ENCODE data around the gene CCHCR1.
A peak's percentile ranks its signal among the peaks of the same experiment; 100 is the strongest.

Gene CCHCR1

DNA sequence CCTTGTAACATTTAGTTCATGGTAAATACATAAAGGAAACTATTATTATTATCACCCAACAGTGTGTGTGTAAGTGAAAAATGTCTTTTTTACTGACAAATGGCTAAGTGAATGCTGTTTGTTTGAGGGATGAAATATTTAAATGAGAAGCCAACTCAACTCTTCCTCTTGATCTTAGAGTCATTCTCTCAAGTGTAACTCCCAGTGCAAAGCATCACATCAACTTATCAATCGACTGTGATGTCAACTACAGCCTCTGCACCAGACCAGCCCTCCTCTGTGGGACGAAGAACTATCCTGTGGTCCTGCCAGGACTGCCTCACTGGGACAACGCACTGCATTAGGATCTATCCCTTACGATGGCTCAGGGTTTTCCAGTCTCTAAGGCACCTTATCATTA lies 50.5 kb downstream of the CCHCR1 start:
- DNase-seq (ENCODE audit: low read depth), result no peak

DNA sequence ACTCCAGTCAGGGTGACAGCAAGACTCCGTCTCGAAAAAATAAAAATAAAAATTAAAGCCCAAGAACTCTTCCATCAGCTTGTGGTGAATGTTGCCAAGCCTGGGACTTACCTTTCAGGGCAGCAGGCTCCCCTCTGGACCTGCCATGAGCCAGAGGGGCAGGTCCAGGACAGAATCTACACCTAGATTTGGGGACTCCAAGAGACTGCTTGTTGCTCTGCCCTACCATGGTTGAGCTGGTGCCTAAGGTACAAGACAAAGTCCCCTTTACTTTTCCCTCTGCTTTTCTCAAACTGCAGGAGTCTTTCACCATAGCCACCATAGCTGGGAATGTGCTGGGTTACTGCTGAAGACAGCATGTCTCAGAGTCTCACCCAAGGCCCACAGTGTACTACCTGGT lies 54.5 kb downstream of the CCHCR1 start:
- no peak for DNase-seq (ENCODE audit: low read depth)

DNA sequence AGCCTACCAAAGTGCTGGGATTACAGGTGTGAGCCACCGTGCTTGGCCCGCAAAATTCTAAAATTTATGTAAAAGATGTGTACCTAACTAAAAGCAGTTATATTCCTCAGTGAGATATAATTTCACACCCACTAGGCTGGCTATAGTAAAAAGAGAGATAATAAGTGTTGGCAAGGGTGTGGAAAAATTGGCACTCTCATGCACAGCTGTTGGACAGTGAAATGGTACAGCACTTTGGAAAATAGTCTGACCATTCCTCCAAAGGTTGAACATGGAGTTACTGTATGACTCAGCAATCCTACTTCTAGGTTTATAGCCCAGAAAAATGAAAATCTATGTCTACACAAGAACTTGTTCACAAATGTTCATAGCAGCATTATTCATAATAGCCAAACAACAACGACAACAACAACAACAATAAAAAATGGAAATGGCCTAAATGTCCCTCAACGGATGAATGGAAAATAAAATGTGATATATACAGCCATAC lies 59.1 kb downstream of the CCHCR1 start:
- DNase-seq (ENCODE audit: low read depth), result no peak

DNA sequence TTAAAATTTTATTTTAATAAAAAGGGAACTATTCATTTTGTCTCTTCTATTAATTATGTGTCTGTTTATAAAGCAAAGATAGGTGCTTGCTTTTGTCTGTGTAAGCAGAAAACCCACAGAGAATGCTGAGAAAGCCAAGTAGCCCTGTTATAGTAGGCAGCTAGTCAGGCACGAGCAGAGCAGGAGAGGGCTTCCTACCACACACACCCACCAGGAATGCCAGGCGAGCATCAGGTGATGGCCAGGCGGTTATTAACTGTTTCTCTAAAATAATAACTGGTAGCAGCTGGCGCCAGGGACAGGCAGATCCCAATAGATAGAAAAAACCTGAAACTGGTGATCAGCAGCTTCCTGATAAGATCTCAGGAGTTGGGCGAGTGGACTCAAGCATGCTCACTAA lies 60.9 kb downstream of the CCHCR1 start:
- DNase-seq (ENCODE audit: low read depth), result no peak

DNA sequence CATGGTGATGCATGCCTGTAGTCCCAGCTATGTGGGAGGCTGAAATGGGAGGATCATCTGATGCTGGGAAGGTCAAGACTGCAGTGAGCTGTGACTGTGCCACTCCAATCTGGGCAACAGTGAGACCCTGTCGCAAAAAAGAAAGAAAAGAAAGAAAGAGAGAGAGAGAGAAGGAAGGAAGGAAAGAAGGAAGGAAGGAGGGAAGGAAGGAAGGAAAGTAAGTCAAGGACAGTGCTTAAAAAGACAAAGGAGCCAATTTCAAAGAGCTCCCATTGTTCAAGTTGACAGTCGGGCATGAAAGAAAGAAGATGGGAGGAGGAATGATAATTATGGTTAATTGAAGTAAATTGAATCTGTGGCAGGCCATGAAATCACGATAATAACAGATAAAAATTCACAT lies 61.4 kb downstream of the CCHCR1 start:
- no peak for DNase-seq (ENCODE audit: low read depth)

DNA sequence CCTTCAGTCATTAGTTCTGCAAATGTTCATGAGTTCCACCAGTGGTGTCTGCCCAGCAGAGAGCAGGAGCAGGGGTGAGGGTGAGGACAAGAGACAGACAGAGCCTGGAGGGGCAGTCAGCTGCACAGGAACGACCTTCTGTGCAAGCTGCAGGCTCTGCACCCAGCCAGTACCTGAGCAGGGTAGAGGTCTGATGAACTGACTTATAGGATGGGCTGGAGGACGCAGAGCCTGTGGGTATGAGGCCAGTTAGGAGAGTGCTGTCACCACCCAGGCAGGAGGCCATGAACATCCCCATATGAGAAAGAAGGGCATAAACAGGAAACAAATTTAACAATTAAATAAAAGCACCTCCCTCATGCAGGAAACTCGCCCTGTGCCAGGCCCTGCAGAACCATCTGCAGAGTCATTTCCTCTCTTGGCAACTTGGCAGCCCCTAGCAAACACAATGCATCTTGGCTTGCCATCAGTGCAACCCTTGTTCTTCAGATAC lies 63.2 kb downstream of the CCHCR1 start:
- DNase-seq (ENCODE audit: low read depth), result peak; percentile 22

DNA sequence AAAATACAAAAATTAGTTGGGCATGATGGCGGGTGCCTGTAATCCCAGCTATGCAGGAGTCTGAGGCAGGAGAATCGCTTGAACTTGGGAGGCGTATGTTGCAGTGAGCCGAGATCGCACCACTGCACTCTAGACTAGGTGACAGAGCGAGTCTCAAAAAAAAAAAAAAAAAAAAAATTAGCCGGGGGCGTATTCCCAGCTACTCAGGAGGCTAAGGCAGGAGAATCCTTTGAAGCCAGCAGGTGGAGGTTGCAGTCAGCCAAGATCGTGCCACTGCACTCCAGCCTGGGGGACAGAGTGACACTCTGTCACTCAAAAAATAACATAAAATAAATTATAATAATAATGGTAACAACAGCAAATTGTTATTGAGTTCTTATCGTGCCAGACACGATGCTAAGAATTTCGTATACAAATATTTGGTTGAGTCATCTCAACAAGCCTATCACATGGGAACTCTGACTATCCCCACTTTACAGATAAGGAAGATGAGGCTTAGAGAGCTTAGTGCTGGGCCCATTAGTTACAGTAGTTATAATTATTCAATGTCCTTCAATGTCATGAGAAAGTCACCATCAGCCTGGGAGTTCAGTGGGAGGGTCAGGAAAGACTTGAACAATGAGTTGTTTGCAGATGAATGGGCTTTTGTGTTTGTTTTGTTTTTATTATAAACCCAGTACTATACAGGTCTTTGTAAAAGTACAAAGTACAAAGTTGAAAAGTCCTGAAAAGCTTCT lies 64.7 kb downstream of the CCHCR1 start:
- no peak for DNase-seq (ENCODE audit: low read depth)

All from EH (cell line).